ENCODE data around the gene IRX6. TPM values are rescaled to one million over a fixed set of nuclear protein-coding genes. Genes with fewer than 3 reads are reported as not detected.

The IRX6 gene
- total and polyA plus RNA-seq, 2 of the 8 experiments (the other 6 are each of a cell fraction or from before 2014, with no cell fraction given), result 0.61 TPM; not detected in 1

DNA sequence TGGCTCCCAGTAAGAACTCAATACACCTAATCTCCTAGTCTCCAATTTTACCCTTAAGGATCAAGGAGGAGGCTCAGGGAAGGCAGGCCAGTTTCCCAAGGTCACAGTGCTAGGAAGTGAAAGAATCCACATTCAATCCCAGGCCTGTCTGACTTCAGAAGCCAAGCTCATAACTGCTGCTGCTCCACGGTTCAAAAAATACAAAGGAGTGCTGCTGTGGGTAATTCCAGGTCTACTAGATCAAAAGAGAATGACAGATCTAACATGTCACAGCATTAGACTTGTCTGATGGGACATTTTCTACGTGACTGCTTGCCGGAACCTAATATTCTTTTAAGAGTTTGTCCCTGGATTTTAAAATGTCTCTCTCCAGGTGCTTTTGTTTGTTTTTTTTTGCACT, 48.8 kb upstream of the IRX6 start (continued):
- TF ChIP-seq CTCF (IDR thresholded peaks at IDR 0.05; ENCODE audit: control extremely low read depth in 1 of 3, insufficient read depth in 1 of 3, low read depth in 1 of 3, low read length in 3 of 3) (no peak), GABPA (IDR thresholded peaks at IDR 0.05; ENCODE audit: borderline replicate concordance, insufficient read depth, low read length) (no peak), SAP30 (IDR thresholded peaks at IDR 0.05; ENCODE audit: insufficient read depth, insufficient replicate concordance, low read length) (no peak), NANOG (IDR thresholded peaks at IDR 0.05; ENCODE audit: insufficient read depth, low read depth, low read length, poor library complexity, severe bottlenecking) (no peak), RNF2 (IDR thresholded peaks at IDR 0.05; ENCODE audit: borderline replicate concordance, low read depth, low read length, missing control alignments, poor library complexity, severe bottlenecking) (no peak)
